ENCODE measurements around the gene PAFAH1B1.
"Not testable (repeated sequence)": the region's sequence is repeated elsewhere in the genome, so short reads cannot be mapped to it uniquely, and the experiment has no call there.

Gene PAFAH1B1

GRCh38 chr17:2613089-2613808 lies 19.8 kb downstream of the PAFAH1B1 start:
- ATAC-seq (no peak), DNase-seq (ENCODE audit: low spot score in 2 of 2) (no peak)
- peaks cover 53% of the 10 kb centered on the region for H3K4me1 Mint-ChIP-seq
- H3K36me3 Mint-ChIP-seq = peaks cover 26% of the 10 kb centered on the region
- no peaks in the 10 kb centered on the region for H3K9me3 Mint-ChIP-seq
- H3K4me3 Mint-ChIP-seq = no peak overlapping the region
- H3K27ac Mint-ChIP-seq = no peak overlapping the region

GRCh38 chr17:2615882-2616281 lies 22.4 kb downstream of the PAFAH1B1 start:
- H3K4me1 Mint-ChIP-seq = peaks cover 37% of the 10 kb centered on the region
- peaks cover 21% of the 10 kb centered on the region for H3K36me3 Mint-ChIP-seq
- no peak for ATAC-seq
- peak overlapping the region; percentile 9 for H3K27ac Mint-ChIP-seq
- DNase-seq (ENCODE audit: low spot score in 2 of 2) = no peak
- H3K9me3 Mint-ChIP-seq = no peaks in the 10 kb centered on the region
- no peak overlapping the region for H3K4me3 Mint-ChIP-seq

- Mint-ChIP-seq H3K4me3 (no peak overlapping the region), H3K9me3 (no peaks in the 10 kb centered on the region), H3K4me1 (peaks cover 51% of the 10 kb centered on the region), H3K27ac (peak overlapping the region; percentile 11), H3K36me3 (peaks cover 50% of the 10 kb centered on the region)
- no peak for ATAC-seq
- DNase-seq (ENCODE audit: low spot score in 2 of 2) = no peak
Observed at GRCh38 chr17:2621241-2621640, 27.8 kb downstream of the PAFAH1B1 start.

- H3K36me3 Mint-ChIP-seq = peaks cover 54% of the 10 kb centered on the region
- H3K4me1 Mint-ChIP-seq = peaks cover 54% of the 10 kb centered on the region
- H3K9me3 Mint-ChIP-seq; ATAC-seq; H3K4me3 Mint-ChIP-seq; DNase-seq (ENCODE audit: low spot score in 2 of 2): not testable (repeated sequence)
- H3K27ac Mint-ChIP-seq = peak overlapping the region; percentile 11
Observed at GRCh38 chr17:2621951-2622405, 28.5 kb downstream of the PAFAH1B1 start.

GRCh38 chr17:2622721-2623301 lies 29.4 kb downstream of the PAFAH1B1 start:
- Mint-ChIP-seq H3K4me1 (peaks cover 55% of the 10 kb centered on the region), H3K36me3 (peaks cover 54% of the 10 kb centered on the region)
- not testable (repeated sequence) for H3K27ac Mint-ChIP-seq; H3K9me3 Mint-ChIP-seq; DNase-seq (ENCODE audit: low spot score in 2 of 2); H3K4me3 Mint-ChIP-seq; ATAC-seq

- DNase-seq (ENCODE audit: low spot score in 2 of 2) = no peak
- Mint-ChIP-seq H3K36me3 (peaks cover 47% of the 10 kb centered on the region), H3K9me3 (peaks cover 3% of the 10 kb centered on the region), H3K27ac (peak overlapping the region; percentile 54), H3K4me1 (peaks cover 67% of the 10 kb centered on the region), H3K4me3 (no peak overlapping the region)
- no peak for ATAC-seq
Observed at GRCh38 chr17:2624292-2624731, 30.9 kb downstream of the PAFAH1B1 start.

- not testable (repeated sequence) for H3K4me3 Mint-ChIP-seq; H3K9me3 Mint-ChIP-seq; ATAC-seq; DNase-seq (ENCODE audit: low spot score in 2 of 2)
- Mint-ChIP-seq H3K36me3 (peaks cover 38% of the 10 kb centered on the region), H3K27ac (peak overlapping the region; percentile 65), H3K4me1 (peaks cover 81% of the 10 kb centered on the region)
Observed at GRCh38 chr17:2626626-2627219, 33.3 kb downstream of the PAFAH1B1 start.

GRCh38 chr17:2628922-2629321 lies 35.5 kb downstream of the PAFAH1B1 start:
- Mint-ChIP-seq H3K4me1 (peaks cover 84% of the 10 kb centered on the region), H3K36me3 (peaks cover 16% of the 10 kb centered on the region), H3K27ac (peak overlapping the region; percentile 76), H3K4me3 (peak overlapping the region; percentile 24)
- not testable (repeated sequence) for H3K9me3 Mint-ChIP-seq; DNase-seq (ENCODE audit: low spot score in 2 of 2); ATAC-seq

GRCh38 chr17:2631211-2631610 lies 37.8 kb downstream of the PAFAH1B1 start:
- no peak overlapping the region for H3K4me3 Mint-ChIP-seq
- H3K4me1 Mint-ChIP-seq = peaks cover 80% of the 10 kb centered on the region
- peak overlapping the region; percentile 88 for H3K27ac Mint-ChIP-seq
- DNase-seq (ENCODE audit: low spot score in 2 of 2) = no peak
- no peak for ATAC-seq
- peaks cover 3% of the 10 kb centered on the region for H3K9me3 Mint-ChIP-seq
- peaks cover 31% of the 10 kb centered on the region for H3K36me3 Mint-ChIP-seq

- DNase-seq (ENCODE audit: low spot score in 2 of 2) (no peak), ATAC-seq (peak; percentile 80)
- H3K36me3 Mint-ChIP-seq = peaks cover 53% of the 10 kb centered on the region
- no peak overlapping the region for H3K4me3 Mint-ChIP-seq
- H3K4me1 Mint-ChIP-seq = peaks cover 58% of the 10 kb centered on the region
- peak overlapping the region; percentile 48 for H3K27ac Mint-ChIP-seq
- H3K9me3 Mint-ChIP-seq = no peaks in the 10 kb centered on the region
Observed at GRCh38 chr17:2634361-2634960, 41.0 kb downstream of the PAFAH1B1 start.

GRCh38 chr17:2635241-2635640 lies 41.8 kb downstream of the PAFAH1B1 start:
- Mint-ChIP-seq H3K27ac (no peak overlapping the region), H3K4me1 (peaks cover 51% of the 10 kb centered on the region)

GRCh38 chr17:2635675-2636074 lies 42.2 kb downstream of the PAFAH1B1 start:
- Mint-ChIP-seq H3K4me1 (peaks cover 46% of the 10 kb centered on the region), H3K9me3 (no peaks in the 10 kb centered on the region), H3K27ac (no peak overlapping the region), H3K4me3 (no peak overlapping the region), H3K36me3 (peaks cover 65% of the 10 kb centered on the region)
- ATAC-seq = no peak
- DNase-seq (ENCODE audit: low spot score in 2 of 2) = no peak

More at GRCh38 chr17:2635241-2635640, 41.8 kb downstream of the PAFAH1B1 start:
- no peaks in the 10 kb centered on the region for H3K9me3 Mint-ChIP-seq
- H3K36me3 Mint-ChIP-seq = peaks cover 61% of the 10 kb centered on the region
- no peak overlapping the region for H3K4me3 Mint-ChIP-seq
- DNase-seq (ENCODE audit: low spot score in 2 of 2) = no peak
- no peak for ATAC-seq

GRCh38 chr17:2636169-2636930 lies 42.9 kb downstream of the PAFAH1B1 start:
- no peak overlapping the region for H3K4me3 Mint-ChIP-seq
- H3K4me1 Mint-ChIP-seq = peaks cover 40% of the 10 kb centered on the region
- no peak overlapping the region for H3K27ac Mint-ChIP-seq
- ATAC-seq (no peak), DNase-seq (ENCODE audit: low spot score in 2 of 2) (no peak)
- H3K9me3 Mint-ChIP-seq = no peaks in the 10 kb centered on the region
- H3K36me3 Mint-ChIP-seq = peaks cover 72% of the 10 kb centered on the region

- Mint-ChIP-seq H3K4me3 (no peak overlapping the region), H3K4me1 (peaks cover 29% of the 10 kb centered on the region), H3K27ac (no peak overlapping the region), H3K9me3 (no peaks in the 10 kb centered on the region), H3K36me3 (peaks cover 82% of the 10 kb centered on the region)
- no peak for DNase-seq (ENCODE audit: low spot score in 2 of 2)
- no peak for ATAC-seq
Observed at GRCh38 chr17:2637422-2637821, 44.0 kb downstream of the PAFAH1B1 start.

- Mint-ChIP-seq H3K27ac (no peak overlapping the region), H3K36me3 (peaks cover 85% of the 10 kb centered on the region), H3K9me3 (no peaks in the 10 kb centered on the region)
Observed at GRCh38 chr17:2644971-2645370, 51.5 kb downstream of the PAFAH1B1 start.

More at GRCh38 chr17:2644971-2645370, 51.5 kb downstream of the PAFAH1B1 start:
- Mint-ChIP-seq H3K4me1 (no peaks in the 10 kb centered on the region), H3K4me3 (no peak overlapping the region)
- ATAC-seq (no peak), DNase-seq (ENCODE audit: low spot score in 2 of 2) (no peak)
